HCT116 (cell line): ENCODE measurements around the gene CCDC192. TPM values are rescaled to one million over a fixed set of nuclear protein-coding genes. Genes with fewer than 3 reads are reported as not detected.

ENCODE experiments used
- ATAC-seq: fragments of 200-7000 bp; cut with Tn5 transposase; 2 replicates; pipeline ENCODE4 v1.9.1; 2020; ENCODE audit warnings: mild to moderate bottlenecking, moderate library complexity
- BruUV-seq: library from RNA; stranded (reverse); fragments of 400-500 nt; replicated peaks from 2 replicates; lab custom pipeline; 2021; lab: Mats Ljungman, UMichigan
- CTCF ChIA-PET: fragments of 300-600 bp; sonication (Branson Sonifier 250); formaldehyde crosslinking; loops from one replicate; lab custom pipeline; 2021; ENCODE audit warnings: antibody characterized with exemption; lab: Charles Lee
- POLR2A ChIA-PET: fragments of 300-600, 350-600 bp; sonication (Branson Sonifier 250); formaldehyde crosslinking; loops from one replicate; lab custom pipeline; 2021; ENCODE audit warnings: antibody characterized with exemption; lab: Charles Lee
- RAD21 ChIA-PET, 2 experiments: fragments of 300-600 bp; sonication (Branson Sonifier 250); formaldehyde crosslinking; loops; one replicate each; lab custom pipeline; 2023; ENCODE audit warnings: low total read pairs in 2 of 2; ENCODE audit not compliant: uncharacterized antibody in 2 of 2, unreplicated experiment in 2 of 2, low non-redundant PET in 1 of 2; lab: Charles Lee
- DNase-seq: peaks from one replicate; pipeline ENCODE4 v3.0.0-alpha.2; 2010; ENCODE audit warnings: low read depth, low spot score
- H2AFZ ChIP-seq: fragments of 200-600 bp; shearing (Covaris generic), sonication (generic); 2 replicates; pipeline ENCODE4 v1.6.1; 2017; ENCODE audit warnings: low read depth, mixed run types, mixed read lengths, antibody characterized with exemption, low read length; ENCODE audit not compliant: poor library complexity, severe bottlenecking
- H3K27ac ChIP-seq: 2 replicates; pipeline ENCODE4 v1.5.1; 2012; ENCODE audit warnings: low read depth, low read length
- H3K27me3 ChIP-seq: fragments of 200-600 bp; sonication (generic); 2 replicates; pipeline ENCODE4 v1.6.1; 2016; ENCODE audit warnings: mixed run types, low read length, mixed read lengths; ENCODE audit not compliant: insufficient read depth
- H3K36me3 ChIP-seq, 2 experiments: fragments of 200-500 bp in 1 of 2; fragments of 200-600 bp in 1 of 2; sonication (Bioruptor generic) in 1 of 2; sonication (generic) in 1 of 2; 2 replicates each; pipeline versions ENCODE4 v1.5.1 to v1.6.1; 2014 to 2016; ENCODE audit warnings: low read length in 2 of 2, inconsistent platforms in 1 of 2, mixed read lengths in 1 of 2, mixed run types in 1 of 2; ENCODE audit not compliant: insufficient read depth in 2 of 2, control insufficient read depth in 1 of 2
- H3K4me1 ChIP-seq, 2 experiments: fragments of 200-600 bp in 1 of 2; sonication (generic) in 1 of 2; 2 replicates each; pipeline versions ENCODE4 v1.5.1 to v1.6.1; 2012 to 2017; ENCODE audit warnings: low read length in 2 of 2, inconsistent platforms in 1 of 2, mild to moderate bottlenecking in 1 of 2, mixed read lengths in 1 of 2, mixed run types in 1 of 2, moderate library complexity in 1 of 2; ENCODE audit not compliant: insufficient read depth in 2 of 2, control insufficient read depth in 1 of 2
- H3K4me2 ChIP-seq: fragments of 200-600 bp; sonication (generic); 2 replicates; pipeline ENCODE4 v1.6.1; 2017; ENCODE audit warnings: mixed run types, low read length, mixed read lengths
- H3K4me3 ChIP-seq, 2 experiments: fragments of 200-600 bp in 1 of 2; sonication (generic) in 1 of 2; replicated peaks in 1 of 2; 2 replicates each; pipeline ENCODE4 v1.5.1; 2011 to 2016; ENCODE audit warnings: low read length in 2 of 2, control low read depth in 1 of 2, low read depth in 1 of 2, mild to moderate bottlenecking in 1 of 2, mixed read lengths in 1 of 2, mixed run types in 1 of 2
- H3K79me2 ChIP-seq: fragments of 200-600 bp; sonication (generic); 2 replicates; pipeline ENCODE4 v1.6.1; 2017; ENCODE audit warnings: mild to moderate bottlenecking, mixed run types, low read length, moderate library complexity, mixed read lengths; ENCODE audit not compliant: insufficient read depth
- H3K9ac ChIP-seq: fragments of 200-600 bp; sonication (generic); 2 replicates; pipeline ENCODE4 v1.6.1; 2016; ENCODE audit warnings: low read length, mixed read lengths
- H3K9me2 ChIP-seq: fragments of 200-600 bp; sonication (generic), shearing (Covaris generic); 2 replicates; pipeline ENCODE4 v1.6.1; 2017; ENCODE audit warnings: mixed run types, mild to moderate bottlenecking, moderate library complexity; ENCODE audit not compliant: insufficient read depth
- H3K9me3 ChIP-seq, 2 experiments: fragments of 200-500 bp in 1 of 2; fragments of 200-600 bp in 1 of 2; sonication (Bioruptor generic) in 1 of 2; sonication (generic) in 1 of 2; 2 replicates each; pipeline ENCODE4 v1.6.1; 2014 to 2017; ENCODE audit warnings: low read length in 2 of 2, mixed read lengths in 2 of 2, inconsistent platforms in 1 of 2, low read depth in 1 of 2, mild to moderate bottlenecking in 1 of 2, mixed run types in 1 of 2, moderate library complexity in 1 of 2; ENCODE audit not compliant: control insufficient read depth in 1 of 2, insufficient read depth in 1 of 2
- H4K20me1 ChIP-seq: fragments of 200-600 bp; sonication (generic), shearing (Covaris generic); 2 replicates; pipeline ENCODE4 v1.6.1; 2017; ENCODE audit warnings: mixed run types, mild to moderate bottlenecking, moderate library complexity; ENCODE audit not compliant: insufficient read depth
- ATF3 ChIP-seq: IDR thresholded peaks from 2 replicates; pipeline ENCODE4 v1.6.1; 2012
- CBX3 ChIP-seq: IDR thresholded peaks from 2 replicates; pipeline ENCODE4 v1.6.1; 2012; ENCODE audit warnings: low read depth
- EGR1 ChIP-seq: IDR thresholded peaks from 2 replicates; pipeline ENCODE4 v1.6.1; 2012; ENCODE audit warnings: low read depth
- SP1 ChIP-seq: IDR thresholded peaks from 2 replicates; pipeline ENCODE4 v1.6.1; 2012; ENCODE audit warnings: low read depth
- SRF ChIP-seq: IDR thresholded peaks from 2 replicates; pipeline ENCODE4 v1.6.1; 2012; ENCODE audit warnings: low read depth
- ZBTB33 ChIP-seq: IDR thresholded peaks from 2 replicates; pipeline ENCODE4 v1.6.1; 2011; ENCODE audit warnings: mild to moderate bottlenecking, low read length, moderate library complexity; ENCODE audit not compliant: insufficient replicate concordance; ENCODE audit errors: extremely low read depth
- intact Hi-C: fragments of 100-400 bp; cut with micrococcal nuclease; formaldehyde crosslinking; loops from 2 replicates; pipeline ENCODE4 v1.10.0; 2022
- total RNA-seq: library from RNA; stranded (reverse); gene quantifications from one replicate; pipeline ENCODE4 v1.2.1, GENCODE V29; 2021; ENCODE audit not compliant: unreplicated experiment

CCDC192 gene
- total RNA-seq, 1 experiment from 2014 or later, result not detected

- no peaks in the 10 kb centered on the region for H3K36me3 ChIP-seq
- no peak for TF ChIP-seq EGR1
- no peak for TF ChIP-seq ZBTB33
- TF ChIP-seq SRF, result no peak
- no peak for TF ChIP-seq ATF3
- TF ChIP-seq CBX3, result no peak
- TF ChIP-seq SP1, result no peak
- ATAC-seq, result no peak
- H3K4me3 ChIP-seq, result no peak overlapping the region
- CTCF ChIA-PET, result no interaction called here
- no peak for DNase-seq
- no peaks in the 10 kb centered on the region for H3K4me1 ChIP-seq
- no peak overlapping the region for H3K27ac ChIP-seq
- H3K9me2 ChIP-seq, result no peaks in the 10 kb centered on the region
- no peak overlapping the region for H3K9ac ChIP-seq
- POLR2A ChIA-PET, result no interaction called here
- H2AFZ ChIP-seq, result no peak overlapping the region
- no peaks in the 10 kb centered on the region for H3K79me2 ChIP-seq
- no peaks in the 10 kb centered on the region for H3K9me3 ChIP-seq
- BruUV-seq, result no TSS peak
- H4K20me1 ChIP-seq, result no peaks in the 10 kb centered on the region
- RAD21 ChIA-PET, result no interaction called here
- intact Hi-C loops, result no loop called here
- H3K27me3 ChIP-seq, result no peaks in the 10 kb centered on the region
- H3K4me2 ChIP-seq, result no peak overlapping the region
Observed at GRCh38 chr5:127761869-127762268, 58.7 kb downstream of the CCDC192 start.

- CTCF ChIA-PET, result no interaction called here
Observed at GRCh38 chr5:127762412-127762811, 59.2 kb downstream of the CCDC192 start.

More at GRCh38 chr5:127762412-127762811, 59.2 kb downstream of the CCDC192 start:
- no peaks in the 10 kb centered on the region for H3K79me2 ChIP-seq
- no peaks in the 10 kb centered on the region for H3K36me3 ChIP-seq
- H3K27me3 ChIP-seq, result no peaks in the 10 kb centered on the region
- H4K20me1 ChIP-seq, result no peaks in the 10 kb centered on the region
- H3K9ac ChIP-seq, result no peak overlapping the region
- H3K4me2 ChIP-seq, result no peak overlapping the region
- RAD21 ChIA-PET, result no interaction called here
- DNase-seq, result no peak
- H3K4me1 ChIP-seq, result no peaks in the 10 kb centered on the region
- no peaks in the 10 kb centered on the region for H3K9me3 ChIP-seq
- no peaks in the 10 kb centered on the region for H3K9me2 ChIP-seq
- no peak for TF ChIP-seq SP1
- TF ChIP-seq, all 23 proteins: peak for 0
- no peak for ATAC-seq
- BruUV-seq, result no TSS peak
- Histone ChIP-seq H3K27ac (no peak overlapping the region), H3K4me3 (no peak overlapping the region), H2AFZ (no peak overlapping the region)
- intact Hi-C loops, result no loop called here
- POLR2A ChIA-PET, result no interaction called here
